Measurements from ENCODE around the gene PRPF8. TPM values are rescaled to one million over a fixed set of nuclear protein-coding genes. Genes with fewer than 3 reads are reported as not detected.

The PRPF8 gene
- total and polyA plus RNA-seq, 10 of the 15 experiments (the other 5 are each of a cell fraction or from before 2014, with no cell fraction given): 77.2 to 337 (median 162) TPM

DNA sequence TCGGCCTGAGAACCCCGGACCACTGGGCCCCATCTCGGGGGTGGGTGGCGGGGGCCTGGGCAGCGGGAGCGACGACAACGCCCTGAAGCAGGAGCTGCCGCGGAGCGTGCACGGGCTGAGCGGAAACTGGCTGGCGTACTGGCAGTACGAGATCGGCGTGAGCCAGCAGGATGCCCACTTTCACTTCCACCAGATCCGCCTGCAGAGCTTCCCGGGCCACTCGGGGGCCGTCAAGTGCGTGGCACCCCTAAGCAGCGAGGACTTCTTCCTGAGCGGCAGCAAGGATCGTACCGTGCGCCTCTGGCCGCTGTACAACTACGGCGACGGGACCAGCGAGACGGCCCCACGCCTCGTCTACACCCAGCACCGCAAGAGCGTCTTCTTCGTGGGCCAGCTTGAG lies 49.1 kb upstream of the PRPF8 start:
- Histone ChIP-seq H3K36me3 (ENCODE audit: control insufficient read depth in 2 of 2, insufficient read depth in 2 of 2, low read length in 1 of 2) (no peaks in the 10 kb centered on the region; a peak in 1 of 4 replicates), H2AFZ (ENCODE audit: control insufficient read depth, low read depth, low read length) (no peak overlapping the region), H3K27me3 (replicated peaks in 1 of 2; ENCODE audit: control insufficient read depth in 2 of 2, insufficient read depth in 2 of 2, low read length in 1 of 2) (no peaks in the 10 kb centered on the region), H3K79me2 (ENCODE audit: control insufficient read depth, insufficient read depth, low read length) (no peaks in the 10 kb centered on the region), H4K20me1 (ENCODE audit: control insufficient read depth, insufficient read depth) (no peaks in the 10 kb centered on the region), H3K4me1 (ENCODE audit: control insufficient read depth, insufficient read depth, low read length) (peaks cover 22% of the 10 kb centered on the region), H3K4me3 (no peak overlapping the region), H3K4me2 (ENCODE audit: control insufficient read depth, insufficient read depth) (no peak overlapping the region), H3K27ac (ENCODE audit: control insufficient read depth, insufficient read depth) (no peak overlapping the region), H3K9ac (ENCODE audit: control insufficient read depth, insufficient read depth, low read length) (no peak overlapping the region), H3K9me3 (replicated peaks; ENCODE audit: control insufficient read depth, insufficient read depth, low read length) (no peaks in the 10 kb centered on the region)
- CTCF ChIA-PET: interaction anchor here (1.2 kb wide), 1 partner anchor 13 kb away, joined by 5 read pairs; no protein-coding TSS in a partner anchor
- POLR2A ChIA-PET: no interaction called here
- RAD21 ChIA-PET (ENCODE audit: unreplicated experiment): no interaction called here
- in situ Hi-C loops (cut with MboI): no loop called here
- DNase-seq (ENCODE audit: low read depth, low spot score) (no peak), ATAC-seq (no peak), FAIRE-seq (no peak)
- intact Hi-C loops (cut with micrococcal nuclease; ENCODE audit: unreplicated experiment): no loop called here
- SMC1A ChIA-PET (ENCODE audit: uncharacterized antibody, unreplicated experiment): no interaction called here
- TF ChIP-seq EED (IDR thresholded peaks at IDR 0.05; ENCODE audit: low read depth) (no peak), ZSCAN29 (IDR thresholded peaks at IDR 0.05) (no peak), TBL1XR1 (IDR thresholded peaks at IDR 0.05; ENCODE audit: low read depth, low read length) (no peak), LARP7 (IDR thresholded peaks at IDR 0.05) (no peak), TARDBP (IDR thresholded peaks at IDR 0.05; ENCODE audit: borderline replicate concordance) (no peak), IRF5 (IDR thresholded peaks at IDR 0.05; ENCODE audit: borderline replicate concordance) (no peak), TCF3 (IDR thresholded peaks at IDR 0.05; ENCODE audit: borderline replicate concordance, insufficient read depth, low read depth, low read length) (no peak), SREBF1 (IDR thresholded peaks at IDR 0.05; ENCODE audit: low read length) (no peak)
- BruUV-seq (replicated peaks): no TSS peak
- WGBS (ENCODE audit: insufficient coverage, insufficient replicate concordance, low lambda C conversion rate, missing lambda C conversion rate): 94% methylated on average over 38 of the region's 38 CpGs
